Measurements from ENCODE around the gene PPA2. TPM values are rescaled to one million over a fixed set of nuclear protein-coding genes. Genes with fewer than 3 reads are reported as not detected.

PPA2 gene
- total RNA-seq, 3 donors from 2014 or later, result 78.3 to 130 (median 91.2) TPM

GRCh38 chr4:105437637-105438036, 36.2 kb downstream of the PPA2 start:
- Histone ChIP-seq H3K9me3 (peaks cover 2% of the 10 kb centered on the region), H3K4me3 (no peak overlapping the region), H3K4me1 (ENCODE audit: low read depth) (no peaks in the 10 kb centered on the region), H3K36me3 (ENCODE audit: low read depth) (no peaks in the 10 kb centered on the region)
- intact Hi-C loops (cut with DNase I, micrococcal nuclease), result no loop called here
- ATAC-seq (no peak), DNase-seq (no peak)
- TF ChIP-seq CTCF (IDR thresholded peaks at IDR 0.05), result no peak

- no peaks in the 10 kb centered on the region for H3K36me3 ChIP-seq (ENCODE audit: low read depth)
- TF ChIP-seq CTCF (IDR thresholded peaks at IDR 0.05), result no peak
- intact Hi-C loops (cut with DNase I, micrococcal nuclease), result no loop called here
- H3K4me3 ChIP-seq, result no peak overlapping the region
- H3K9me3 ChIP-seq, result peaks cover 2% of the 10 kb centered on the region
- DNase-seq, result no peak
- no peak for ATAC-seq
- no peaks in the 10 kb centered on the region for H3K4me1 ChIP-seq (ENCODE audit: low read depth)
Measured at GRCh38 chr4:105436414-105436813, 37.4 kb downstream of the PPA2 start.

GRCh38 chr4:105434940-105435339, 38.9 kb downstream of the PPA2 start:
- ATAC-seq (no peak), DNase-seq (no peak)
- H3K4me1 ChIP-seq (ENCODE audit: low read depth), result no peaks in the 10 kb centered on the region
- H3K36me3 ChIP-seq (ENCODE audit: low read depth), result no peaks in the 10 kb centered on the region
- intact Hi-C loops (cut with DNase I, micrococcal nuclease), result no loop called here
- no peak for TF ChIP-seq CTCF (IDR thresholded peaks at IDR 0.05)
- H3K9me3 ChIP-seq, result peaks cover 2% of the 10 kb centered on the region
- no peak overlapping the region for H3K4me3 ChIP-seq

- no peaks in the 10 kb centered on the region for H3K36me3 ChIP-seq (ENCODE audit: low read depth)
- no peak overlapping the region for H3K4me3 ChIP-seq
- TF ChIP-seq CTCF (IDR thresholded peaks at IDR 0.05), result no peak
- intact Hi-C loops (cut with DNase I, micrococcal nuclease), result no loop called here
- DNase-seq, result no peak
- no peaks in the 10 kb centered on the region for H3K4me1 ChIP-seq (ENCODE audit: low read depth)
- peaks cover 2% of the 10 kb centered on the region for H3K9me3 ChIP-seq
- ATAC-seq, result no peak
Measured at GRCh38 chr4:105433421-105433820, 40.4 kb downstream of the PPA2 start.

- TF ChIP-seq CTCF (IDR thresholded peaks at IDR 0.05), result no peak
- no peak for ATAC-seq
- peaks cover 2% of the 10 kb centered on the region for H3K9me3 ChIP-seq
- no peaks in the 10 kb centered on the region for H3K36me3 ChIP-seq (ENCODE audit: low read depth)
- no peak for DNase-seq
- H3K4me1 ChIP-seq (ENCODE audit: low read depth), result no peaks in the 10 kb centered on the region
- intact Hi-C loops (cut with DNase I, micrococcal nuclease), result no loop called here
- H3K4me3 ChIP-seq, result no peak overlapping the region
Measured at GRCh38 chr4:105432438-105432837, 41.4 kb downstream of the PPA2 start.

GRCh38 chr4:105430811-105431210, 43.1 kb downstream of the PPA2 start:
- H3K36me3 ChIP-seq (ENCODE audit: low read depth), result no peaks in the 10 kb centered on the region
- DNase-seq (no peak), ATAC-seq (no peak)
- no peaks in the 10 kb centered on the region for H3K4me1 ChIP-seq (ENCODE audit: low read depth)
- H3K4me3 ChIP-seq, result no peak overlapping the region
- H3K9me3 ChIP-seq, result peaks cover 2% of the 10 kb centered on the region
- intact Hi-C loops (cut with DNase I, micrococcal nuclease), result no loop called here
- no peak for TF ChIP-seq CTCF (IDR thresholded peaks at IDR 0.05)
